ENCODE data around the gene CEP164. TPM values are rescaled to one million over a fixed set of nuclear protein-coding genes. Genes with fewer than 3 reads are reported as not detected.

Gene CEP164
- total RNA-seq, 2 experiments from 2014 or later = 23.9 to 24.6 TPM

GRCh38 chr11:117411736-117412135 lies 84.1 kb downstream of the CEP164 start:
- no peak overlapping the region for H3K27ac Mint-ChIP-seq
- intact Hi-C loops (cut with micrococcal nuclease) = no loop called here
- H3K4me3 Mint-ChIP-seq = no peak overlapping the region
- CTCF ChIA-PET = interaction anchor here (1.3 kb wide), 1 partner anchor 15 kb away, joined by 9 read pairs; no protein-coding TSS in a partner anchor
- H3K27me3 Mint-ChIP-seq (ENCODE audit: low read depth) = no peaks in the 10 kb centered on the region
- H3K9me3 Mint-ChIP-seq = no peaks in the 10 kb centered on the region
- no peak for DNase-seq
- H3K36me3 Mint-ChIP-seq (ENCODE audit: low read depth) = peaks cover 15% of the 10 kb centered on the region
- H3K4me1 Mint-ChIP-seq (ENCODE audit: low read depth) = no peaks in the 10 kb centered on the region

GRCh38 chr11:117412176-117412575 lies 84.5 kb downstream of the CEP164 start:
- CTCF ChIA-PET = interaction anchor here (5.8 kb wide), 1 partner anchor 14 kb away, joined by 26 read pairs; no protein-coding TSS in a partner anchor
- DNase-seq = no peak
- Mint-ChIP-seq H3K4me1 (ENCODE audit: low read depth) (no peaks in the 10 kb centered on the region), H3K4me3 (no peak overlapping the region), H3K36me3 (ENCODE audit: low read depth) (peaks cover 15% of the 10 kb centered on the region), H3K27ac (no peak overlapping the region), H3K9me3 (no peaks in the 10 kb centered on the region), H3K27me3 (ENCODE audit: low read depth) (no peaks in the 10 kb centered on the region)
- intact Hi-C loops (cut with micrococcal nuclease) = no loop called here

DNA sequence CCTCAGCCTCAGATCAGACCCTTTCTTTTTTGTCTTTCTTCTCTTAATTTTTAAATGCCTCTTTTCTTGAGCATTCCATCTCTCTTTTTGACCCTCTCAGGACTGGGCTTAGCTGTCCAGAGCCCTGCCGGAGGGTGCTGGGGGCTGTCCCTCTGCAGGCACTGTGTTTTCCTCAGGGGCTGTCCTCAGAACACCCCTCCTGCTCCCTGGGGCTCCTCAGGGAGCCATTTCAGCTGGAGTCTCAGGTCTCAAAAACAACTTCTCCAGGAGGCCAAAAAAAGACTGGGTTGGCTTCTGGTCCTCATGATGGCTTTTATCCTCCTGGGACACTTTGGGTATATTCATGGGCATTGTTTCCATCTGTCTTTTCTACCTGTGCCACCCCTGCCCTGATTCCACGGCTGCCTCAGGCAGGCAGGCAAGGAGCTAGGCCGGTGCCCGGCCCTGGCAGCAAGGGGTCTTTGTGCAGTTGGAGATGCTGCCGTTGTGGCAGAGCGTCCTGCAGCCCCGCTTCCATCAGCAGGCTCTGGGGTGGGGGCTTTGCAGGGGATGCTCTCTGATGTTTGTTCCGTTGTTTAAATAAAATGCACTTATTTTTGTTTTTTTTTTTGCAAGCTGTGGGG lies 85.1 kb downstream of the CEP164 start:
- H3K27ac Mint-ChIP-seq = no peak overlapping the region
- no peak overlapping the region for H3K4me3 Mint-ChIP-seq
- CTCF ChIA-PET = interaction anchor here (0.6 to 5.8 kb wide), 2 partner anchors 13 to 208 kb away, joined by 3 to 26 read pairs; no protein-coding TSS in a partner anchor
- H3K27me3 Mint-ChIP-seq (ENCODE audit: low read depth) = no peaks in the 10 kb centered on the region
- peaks cover 13% of the 10 kb centered on the region for H3K36me3 Mint-ChIP-seq (ENCODE audit: low read depth)
- intact Hi-C loops (cut with micrococcal nuclease) = no loop called here
- H3K9me3 Mint-ChIP-seq = no peaks in the 10 kb centered on the region
- no peaks in the 10 kb centered on the region for H3K4me1 Mint-ChIP-seq (ENCODE audit: low read depth)
- DNase-seq = no peak

DNA sequence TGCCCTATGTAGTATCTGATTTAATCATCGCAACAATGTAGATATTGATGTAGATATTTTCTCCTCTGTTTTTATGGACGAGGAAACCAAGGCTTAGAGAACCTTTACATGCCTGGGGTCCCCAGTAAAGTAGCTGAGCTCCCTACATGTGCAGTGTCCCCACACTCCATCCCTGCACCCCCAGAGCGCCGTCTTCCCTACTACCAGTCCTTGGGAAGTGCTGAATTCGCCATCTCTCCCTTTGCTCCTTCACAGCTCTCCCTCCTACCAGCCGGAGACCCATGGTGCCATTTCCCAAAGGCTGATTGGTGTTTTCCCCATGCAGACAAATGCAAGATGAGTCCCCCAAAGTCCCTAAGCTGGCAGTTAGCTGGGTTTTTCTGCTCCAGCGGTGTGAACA lies 86.0 kb downstream of the CEP164 start:
- H3K27me3 Mint-ChIP-seq (ENCODE audit: low read depth) = no peaks in the 10 kb centered on the region
- H3K9me3 Mint-ChIP-seq = no peaks in the 10 kb centered on the region
- H3K4me1 Mint-ChIP-seq (ENCODE audit: low read depth) = no peaks in the 10 kb centered on the region
- CTCF ChIA-PET = interaction anchor here (0.6 to 5.8 kb wide), 2 partner anchors 13 to 207 kb away, joined by 3 to 26 read pairs; no protein-coding TSS in a partner anchor
- DNase-seq = no peak
- H3K27ac Mint-ChIP-seq = no peak overlapping the region
- intact Hi-C loops (cut with micrococcal nuclease) = no loop called here
- H3K36me3 Mint-ChIP-seq (ENCODE audit: low read depth) = peaks cover 11% of the 10 kb centered on the region
- H3K4me3 Mint-ChIP-seq = no peak overlapping the region

- Mint-ChIP-seq H3K36me3 (ENCODE audit: low read depth) (peaks cover 4% of the 10 kb centered on the region), H3K9me3 (no peaks in the 10 kb centered on the region), H3K4me3 (no peak overlapping the region), H3K27ac (no peak overlapping the region), H3K4me1 (ENCODE audit: low read depth) (no peaks in the 10 kb centered on the region), H3K27me3 (ENCODE audit: low read depth) (no peaks in the 10 kb centered on the region)
- no peak for DNase-seq
- CTCF ChIA-PET = interaction anchor here (0.9 to 5.8 kb wide), 2 partner anchors 11 to 692 kb away, joined by 6 to 26 read pairs; no protein-coding TSS in a partner anchor
- intact Hi-C loops (cut with micrococcal nuclease) = no loop called here
These were observed 87.1 kb downstream of the CEP164 start for GRCh38 chr11:117414724-117415123.

GRCh38 chr11:117415358-117415896 lies 87.8 kb downstream of the CEP164 start:
- Mint-ChIP-seq H3K4me1 (ENCODE audit: low read depth) (no peaks in the 10 kb centered on the region), H3K9me3 (no peaks in the 10 kb centered on the region), H3K36me3 (ENCODE audit: low read depth) (no peaks in the 10 kb centered on the region), H3K4me3 (no peak overlapping the region), H3K27ac (no peak overlapping the region), H3K27me3 (ENCODE audit: low read depth) (no peaks in the 10 kb centered on the region)
- CTCF ChIA-PET = interaction anchor here (5.8 kb wide), 1 partner anchor 11 kb away, joined by 26 read pairs; no protein-coding TSS in a partner anchor
- DNase-seq = no peak
- intact Hi-C loops (cut with micrococcal nuclease) = no loop called here

GRCh38 chr11:117417342-117417741 lies 89.7 kb downstream of the CEP164 start:
- Mint-ChIP-seq H3K9me3 (no peaks in the 10 kb centered on the region), H3K4me1 (ENCODE audit: low read depth) (no peaks in the 10 kb centered on the region), H3K36me3 (ENCODE audit: low read depth) (no peaks in the 10 kb centered on the region), H3K27me3 (ENCODE audit: low read depth) (no peaks in the 10 kb centered on the region), H3K27ac (no peak overlapping the region), H3K4me3 (no peak overlapping the region)
- no peak for DNase-seq
- CTCF ChIA-PET = interaction anchor here (0.7 to 5.8 kb wide), 2 partner anchors 9 to 61 kb away, joined by 3 to 26 read pairs; no protein-coding TSS in a partner anchor
- intact Hi-C loops (cut with micrococcal nuclease) = no loop called here

- H3K4me3 Mint-ChIP-seq = no peak overlapping the region
- no peak for DNase-seq
- CTCF ChIA-PET = interaction anchor here (5.8 kb wide), 1 partner anchor 8 kb away, joined by 26 read pairs; no protein-coding TSS in a partner anchor
- no peaks in the 10 kb centered on the region for H3K36me3 Mint-ChIP-seq (ENCODE audit: low read depth)
- H3K27me3 Mint-ChIP-seq (ENCODE audit: low read depth) = no peaks in the 10 kb centered on the region
- intact Hi-C loops (cut with micrococcal nuclease) = no loop called here
- H3K9me3 Mint-ChIP-seq = no peaks in the 10 kb centered on the region
- no peak overlapping the region for H3K27ac Mint-ChIP-seq
- no peaks in the 10 kb centered on the region for H3K4me1 Mint-ChIP-seq (ENCODE audit: low read depth)
These were observed 90.2 kb downstream of the CEP164 start for GRCh38 chr11:117417856-117418255.

GRCh38 chr11:117418737-117419481 lies 91.3 kb downstream of the CEP164 start:
- intact Hi-C loops (cut with micrococcal nuclease) = no loop called here
- Mint-ChIP-seq H3K27ac (no peak overlapping the region), H3K27me3 (ENCODE audit: low read depth) (no peaks in the 10 kb centered on the region), H3K9me3 (no peaks in the 10 kb centered on the region), H3K36me3 (ENCODE audit: low read depth) (no peaks in the 10 kb centered on the region), H3K4me1 (ENCODE audit: low read depth) (no peaks in the 10 kb centered on the region), H3K4me3 (no peak overlapping the region)
- CTCF ChIA-PET = interaction anchor here (1.2 kb wide), 1 partner anchor 203 kb away, joined by 3 read pairs; no protein-coding TSS in a partner anchor
- DNase-seq = no peak

GRCh38 chr11:117419482-117420142 lies 92.0 kb downstream of the CEP164 start:
- H3K36me3 Mint-ChIP-seq (ENCODE audit: low read depth) = no peaks in the 10 kb centered on the region
- intact Hi-C loops (cut with micrococcal nuclease) = loop anchor here (10.0 kb wide), 1 partner anchor 635 kb away; no protein-coding TSS in a partner anchor
- H3K9me3 Mint-ChIP-seq = no peaks in the 10 kb centered on the region
- CTCF ChIA-PET = interaction anchor here (1.2 kb wide), 1 partner anchor 202 kb away, joined by 3 read pairs; no protein-coding TSS in a partner anchor
- H3K27ac Mint-ChIP-seq = no peak overlapping the region
- DNase-seq = no peak
- H3K4me1 Mint-ChIP-seq (ENCODE audit: low read depth) = no peaks in the 10 kb centered on the region
- H3K27me3 Mint-ChIP-seq (ENCODE audit: low read depth) = no peaks in the 10 kb centered on the region
- H3K4me3 Mint-ChIP-seq = no peak overlapping the region

GRCh38 chr11:117420143-117420485 lies 92.5 kb downstream of the CEP164 start:
- CTCF ChIA-PET = interaction anchor here (1.2 kb wide), 1 partner anchor 202 kb away, joined by 3 read pairs; no protein-coding TSS in a partner anchor
- Mint-ChIP-seq H3K4me3 (no peak overlapping the region), H3K27me3 (ENCODE audit: low read depth) (no peaks in the 10 kb centered on the region), H3K4me1 (ENCODE audit: low read depth) (no peaks in the 10 kb centered on the region), H3K36me3 (ENCODE audit: low read depth) (no peaks in the 10 kb centered on the region), H3K27ac (no peak overlapping the region), H3K9me3 (no peaks in the 10 kb centered on the region)
- intact Hi-C loops (cut with micrococcal nuclease) = loop anchor here (10.0 kb wide), 1 partner anchor 635 kb away; no protein-coding TSS in a partner anchor
- no peak for DNase-seq

GRCh38 chr11:117420598-117420997 lies 92.9 kb downstream of the CEP164 start:
- intact Hi-C loops (cut with micrococcal nuclease) = loop anchor here (10.0 kb wide), 1 partner anchor 634 kb away; no protein-coding TSS in a partner anchor
- no peaks in the 10 kb centered on the region for H3K9me3 Mint-ChIP-seq
- no peaks in the 10 kb centered on the region for H3K4me1 Mint-ChIP-seq (ENCODE audit: low read depth)
- H3K36me3 Mint-ChIP-seq (ENCODE audit: low read depth) = no peaks in the 10 kb centered on the region
- DNase-seq = no peak
- no peak overlapping the region for H3K27ac Mint-ChIP-seq
- H3K27me3 Mint-ChIP-seq (ENCODE audit: low read depth) = no peaks in the 10 kb centered on the region
- CTCF ChIA-PET = no interaction called here
- H3K4me3 Mint-ChIP-seq = no peak overlapping the region

All from activated naive CD4-positive, alpha-beta T cell treated with anti-CD3 and anti-CD28 coated beads for 36 hours (primary cell).